Measurements from ENCODE around the gene ADISSP. TPM values are rescaled to one million over a fixed set of nuclear protein-coding genes. Genes with fewer than 3 reads are reported as not detected.
A peak's percentile ranks its signal among the peaks of the same experiment; 100 is the strongest.

Gene ADISSP
- total and polyA plus RNA-seq, 2 of the 13 experiments (the other 11 are each of a cell fraction or from before 2014, with no cell fraction given): 38.3 to 90.6 TPM

DNA sequence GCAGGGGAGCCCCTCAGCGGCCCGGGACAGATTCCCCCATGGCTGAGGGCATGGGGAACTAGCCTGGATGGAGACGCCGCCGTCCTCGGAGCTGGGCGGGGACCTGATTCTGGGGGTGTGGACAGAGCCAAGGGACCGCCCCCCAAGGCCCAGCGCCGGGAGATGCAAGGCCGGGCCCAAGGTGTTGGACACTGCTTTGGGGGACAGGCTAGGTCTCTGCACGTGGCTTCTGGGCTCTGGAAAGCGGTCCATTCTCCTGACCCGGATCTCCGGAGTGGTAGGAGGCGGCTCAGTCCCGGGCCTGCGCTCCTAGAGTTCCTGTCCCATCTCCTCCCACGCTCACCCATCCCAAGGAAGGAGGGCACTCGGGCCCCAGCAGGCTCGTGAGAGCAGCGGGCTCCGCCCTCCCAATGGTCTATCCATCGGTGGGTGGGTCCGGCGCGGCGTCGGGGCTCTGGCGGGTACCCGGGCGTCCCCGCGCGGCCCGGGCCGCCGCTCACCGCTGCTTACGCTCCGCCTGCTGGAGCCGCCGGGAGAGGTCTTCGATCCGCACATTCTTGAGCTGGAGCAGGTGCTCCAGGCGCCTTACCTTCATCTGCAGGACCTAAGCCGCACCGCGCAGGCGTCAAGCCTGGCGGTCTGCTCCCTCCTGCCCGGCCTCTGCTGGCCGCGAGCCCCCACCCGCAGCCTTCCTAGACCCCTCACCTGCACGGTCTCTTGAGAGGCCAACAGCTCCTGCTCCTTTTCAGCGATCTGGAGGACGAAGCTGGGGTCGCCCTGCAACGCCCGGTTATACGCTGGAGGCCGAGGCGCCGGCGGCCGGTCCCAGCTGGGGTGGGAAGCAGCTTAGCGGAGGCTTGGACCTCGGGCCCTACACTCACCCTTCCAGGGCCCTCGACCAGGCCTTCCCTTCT, 10.4 kb upstream of the ADISSP start (continued):
- TF ChIP-seq KDM3A (CRISPR knock-in tag; IDR thresholded peaks at IDR 0.05; ENCODE audit: low read depth) (no peak), MEIS2 (CRISPR knock-in tag; IDR thresholded peaks at IDR 0.05) (no peak; the same call in 1 of the 2 replicates), HDAC2 (CRISPR knock-in tag; IDR thresholded peaks at IDR 0.05) (no peak), GTF2F1 (IDR thresholded peaks at IDR 0.05; ENCODE audit: low read length) (no peak), THYN1 (CRISPR knock-in tag; IDR thresholded peaks at IDR 0.05; ENCODE audit: borderline replicate concordance, low read depth) (no peak), CEBPG (CRISPR knock-in tag; IDR thresholded peaks at IDR 0.05) (no peak)
- TF ChIP-seq, protein P1, sequence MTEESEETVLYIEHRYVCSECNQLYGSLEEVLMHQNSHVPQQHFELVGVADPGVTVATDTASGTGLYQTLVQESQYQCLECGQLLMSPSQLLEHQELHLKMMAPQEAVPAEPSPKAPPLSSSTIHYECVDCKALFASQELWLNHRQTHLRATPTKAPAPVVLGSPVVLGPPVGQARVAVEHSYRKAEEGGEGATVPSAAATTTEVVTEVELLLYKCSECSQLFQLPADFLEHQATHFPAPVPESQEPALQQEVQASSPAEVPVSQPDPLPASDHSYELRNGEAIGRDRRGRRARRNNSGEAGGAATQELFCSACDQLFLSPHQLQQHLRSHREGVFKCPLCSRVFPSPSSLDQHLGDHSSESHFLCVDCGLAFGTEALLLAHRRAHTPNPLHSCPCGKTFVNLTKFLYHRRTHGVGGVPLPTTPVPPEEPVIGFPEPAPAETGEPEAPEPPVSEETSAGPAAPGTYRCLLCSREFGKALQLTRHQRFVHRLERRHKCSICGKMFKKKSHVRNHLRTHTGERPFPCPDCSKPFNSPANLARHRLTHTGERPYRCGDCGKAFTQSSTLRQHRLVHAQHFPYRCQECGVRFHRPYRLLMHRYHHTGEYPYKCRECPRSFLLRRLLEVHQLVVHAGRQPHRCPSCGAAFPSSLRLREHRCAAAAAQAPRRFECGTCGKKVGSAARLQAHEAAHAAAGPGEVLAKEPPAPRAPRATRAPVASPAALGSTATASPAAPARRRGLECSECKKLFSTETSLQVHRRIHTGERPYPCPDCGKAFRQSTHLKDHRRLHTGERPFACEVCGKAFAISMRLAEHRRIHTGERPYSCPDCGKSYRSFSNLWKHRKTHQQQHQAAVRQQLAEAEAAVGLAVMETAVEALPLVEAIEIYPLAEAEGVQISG (CRISPR knock-in tag; IDR thresholded peaks at IDR 0.05): no peak
- TF ChIP-seq, protein P2, sequence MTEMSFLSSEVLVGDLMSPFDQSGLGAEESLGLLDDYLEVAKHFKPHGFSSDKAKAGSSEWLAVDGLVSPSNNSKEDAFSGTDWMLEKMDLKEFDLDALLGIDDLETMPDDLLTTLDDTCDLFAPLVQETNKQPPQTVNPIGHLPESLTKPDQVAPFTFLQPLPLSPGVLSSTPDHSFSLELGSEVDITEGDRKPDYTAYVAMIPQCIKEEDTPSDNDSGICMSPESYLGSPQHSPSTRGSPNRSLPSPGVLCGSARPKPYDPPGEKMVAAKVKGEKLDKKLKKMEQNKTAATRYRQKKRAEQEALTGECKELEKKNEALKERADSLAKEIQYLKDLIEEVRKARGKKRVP (CRISPR knock-in tag; IDR thresholded peaks at IDR 0.05): no peak
- TF ChIP-seq, protein P3, sequence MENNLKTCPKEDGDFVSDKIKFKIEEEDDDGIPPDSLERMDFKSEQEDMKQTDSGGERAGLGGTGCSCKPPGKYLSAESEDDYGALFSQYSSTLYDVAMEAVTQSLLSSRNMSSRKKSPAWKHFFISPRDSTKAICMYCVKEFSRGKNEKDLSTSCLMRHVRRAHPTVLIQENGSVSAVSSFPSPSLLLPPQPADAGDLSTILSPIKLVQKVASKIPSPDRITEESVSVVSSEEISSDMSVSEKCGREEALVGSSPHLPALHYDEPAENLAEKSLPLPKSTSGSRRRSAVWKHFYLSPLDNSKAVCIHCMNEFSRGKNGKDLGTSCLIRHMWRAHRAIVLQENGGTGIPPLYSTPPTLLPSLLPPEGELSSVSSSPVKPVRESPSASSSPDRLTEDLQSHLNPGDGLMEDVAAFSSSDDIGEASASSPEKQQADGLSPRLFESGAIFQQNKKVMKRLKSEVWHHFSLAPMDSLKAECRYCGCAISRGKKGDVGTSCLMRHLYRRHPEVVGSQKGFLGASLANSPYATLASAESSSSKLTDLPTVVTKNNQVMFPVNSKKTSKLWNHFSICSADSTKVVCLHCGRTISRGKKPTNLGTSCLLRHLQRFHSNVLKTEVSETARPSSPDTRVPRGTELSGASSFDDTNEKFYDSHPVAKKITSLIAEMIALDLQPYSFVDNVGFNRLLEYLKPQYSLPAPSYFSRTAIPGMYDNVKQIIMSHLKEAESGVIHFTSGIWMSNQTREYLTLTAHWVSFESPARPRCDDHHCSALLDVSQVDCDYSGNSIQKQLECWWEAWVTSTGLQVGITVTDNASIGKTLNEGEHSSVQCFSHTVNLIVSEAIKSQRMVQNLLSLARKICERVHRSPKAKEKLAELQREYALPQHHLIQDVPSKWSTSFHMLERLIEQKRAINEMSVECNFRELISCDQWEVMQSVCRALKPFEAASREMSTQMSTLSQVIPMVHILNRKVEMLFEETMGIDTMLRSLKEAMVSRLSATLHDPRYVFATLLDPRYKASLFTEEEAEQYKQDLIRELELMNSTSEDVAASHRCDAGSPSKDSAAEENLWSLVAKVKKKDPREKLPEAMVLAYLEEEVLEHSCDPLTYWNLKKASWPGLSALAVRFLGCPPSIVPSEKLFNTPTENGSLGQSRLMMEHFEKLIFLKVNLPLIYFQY (CRISPR knock-in tag; IDR thresholded peaks at IDR 0.05; ENCODE audit: borderline replicate concordance): no peak
- TF ChIP-seq, protein P4, sequence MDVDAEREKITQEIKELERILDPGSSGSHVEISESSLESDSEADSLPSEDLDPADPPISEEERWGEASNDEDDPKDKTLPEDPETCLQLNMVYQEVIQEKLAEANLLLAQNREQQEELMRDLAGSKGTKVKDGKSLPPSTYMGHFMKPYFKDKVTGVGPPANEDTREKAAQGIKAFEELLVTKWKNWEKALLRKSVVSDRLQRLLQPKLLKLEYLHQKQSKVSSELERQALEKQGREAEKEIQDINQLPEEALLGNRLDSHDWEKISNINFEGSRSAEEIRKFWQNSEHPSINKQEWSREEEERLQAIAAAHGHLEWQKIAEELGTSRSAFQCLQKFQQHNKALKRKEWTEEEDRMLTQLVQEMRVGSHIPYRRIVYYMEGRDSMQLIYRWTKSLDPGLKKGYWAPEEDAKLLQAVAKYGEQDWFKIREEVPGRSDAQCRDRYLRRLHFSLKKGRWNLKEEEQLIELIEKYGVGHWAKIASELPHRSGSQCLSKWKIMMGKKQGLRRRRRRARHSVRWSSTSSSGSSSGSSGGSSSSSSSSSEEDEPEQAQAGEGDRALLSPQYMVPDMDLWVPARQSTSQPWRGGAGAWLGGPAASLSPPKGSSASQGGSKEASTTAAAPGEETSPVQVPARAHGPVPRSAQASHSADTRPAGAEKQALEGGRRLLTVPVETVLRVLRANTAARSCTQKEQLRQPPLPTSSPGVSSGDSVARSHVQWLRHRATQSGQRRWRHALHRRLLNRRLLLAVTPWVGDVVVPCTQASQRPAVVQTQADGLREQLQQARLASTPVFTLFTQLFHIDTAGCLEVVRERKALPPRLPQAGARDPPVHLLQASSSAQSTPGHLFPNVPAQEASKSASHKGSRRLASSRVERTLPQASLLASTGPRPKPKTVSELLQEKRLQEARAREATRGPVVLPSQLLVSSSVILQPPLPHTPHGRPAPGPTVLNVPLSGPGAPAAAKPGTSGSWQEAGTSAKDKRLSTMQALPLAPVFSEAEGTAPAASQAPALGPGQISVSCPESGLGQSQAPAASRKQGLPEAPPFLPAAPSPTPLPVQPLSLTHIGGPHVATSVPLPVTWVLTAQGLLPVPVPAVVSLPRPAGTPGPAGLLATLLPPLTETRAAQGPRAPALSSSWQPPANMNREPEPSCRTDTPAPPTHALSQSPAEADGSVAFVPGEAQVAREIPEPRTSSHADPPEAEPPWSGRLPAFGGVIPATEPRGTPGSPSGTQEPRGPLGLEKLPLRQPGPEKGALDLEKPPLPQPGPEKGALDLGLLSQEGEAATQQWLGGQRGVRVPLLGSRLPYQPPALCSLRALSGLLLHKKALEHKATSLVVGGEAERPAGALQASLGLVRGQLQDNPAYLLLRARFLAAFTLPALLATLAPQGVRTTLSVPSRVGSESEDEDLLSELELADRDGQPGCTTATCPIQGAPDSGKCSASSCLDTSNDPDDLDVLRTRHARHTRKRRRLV (CRISPR knock-in tag; IDR thresholded peaks at IDR 0.05): 0 out of 2 replicates have a peak, but pooled peaks have one; percentile 41
- TF ChIP-seq, protein P5, sequence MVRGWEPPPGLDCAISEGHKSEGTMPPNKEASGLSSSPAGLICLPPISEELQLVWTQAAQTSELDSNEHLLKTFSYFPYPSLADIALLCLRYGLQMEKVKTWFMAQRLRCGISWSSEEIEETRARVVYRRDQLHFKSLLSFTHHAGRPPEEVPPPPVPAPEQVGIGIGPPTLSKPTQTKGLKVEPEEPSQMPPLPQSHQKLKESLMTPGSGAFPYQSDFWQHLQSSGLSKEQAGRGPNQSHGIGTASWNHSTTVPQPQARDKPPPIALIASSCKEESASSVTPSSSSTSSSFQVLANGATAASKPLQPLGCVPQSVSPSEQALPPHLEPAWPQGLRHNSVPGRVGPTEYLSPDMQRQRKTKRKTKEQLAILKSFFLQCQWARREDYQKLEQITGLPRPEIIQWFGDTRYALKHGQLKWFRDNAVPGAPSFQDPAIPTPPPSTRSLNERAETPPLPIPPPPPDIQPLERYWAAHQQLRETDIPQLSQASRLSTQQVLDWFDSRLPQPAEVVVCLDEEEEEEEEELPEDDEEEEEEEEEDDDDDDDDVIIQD (CRISPR knock-in tag; IDR thresholded peaks at IDR 0.05; ENCODE audit: low read depth): no peak

Measured in HepG2 (cell line).